ENCODE results near the gene TTYH2.

The TTYH2 gene

GRCh38 chr17:74227271-74228080, 14.1 kb downstream of the TTYH2 start:
- Mint-ChIP-seq H3K36me3 (ENCODE audit: low read depth) (peaks cover 15% of the 10 kb centered on the region), H3K9me3 (no peaks in the 10 kb centered on the region), H3K4me1 (ENCODE audit: low read depth) (no peaks in the 10 kb centered on the region), H3K27me3 (ENCODE audit: low read depth) (no peaks in the 10 kb centered on the region), H3K4me3 (no peak overlapping the region), H3K27ac (no peak overlapping the region)
- DNase-seq (ENCODE audit: low spot score) = no peak

GRCh38 chr17:74228306-74228978, 15.1 kb downstream of the TTYH2 start:
- Mint-ChIP-seq H3K27me3 (ENCODE audit: low read depth) (no peaks in the 10 kb centered on the region), H3K4me1 (ENCODE audit: low read depth) (no peaks in the 10 kb centered on the region), H3K36me3 (ENCODE audit: low read depth) (peaks cover 18% of the 10 kb centered on the region), H3K27ac (peak overlapping the region; percentile 2), H3K9me3 (no peaks in the 10 kb centered on the region), H3K4me3 (no peak overlapping the region)
- no peak for DNase-seq (ENCODE audit: low spot score)

GRCh38 chr17:74230896-74231295, 17.5 kb downstream of the TTYH2 start:
- Mint-ChIP-seq H3K36me3 (ENCODE audit: low read depth) (peaks cover 9% of the 10 kb centered on the region), H3K4me3 (no peak overlapping the region), H3K27me3 (ENCODE audit: low read depth) (no peaks in the 10 kb centered on the region), H3K4me1 (ENCODE audit: low read depth) (no peaks in the 10 kb centered on the region), H3K27ac (no peak overlapping the region), H3K9me3 (no peaks in the 10 kb centered on the region)
- no peak for DNase-seq (ENCODE audit: low spot score)

GRCh38 chr17:74231928-74232907, 18.8 kb downstream of the TTYH2 start:
- no peak overlapping the region for H3K27ac Mint-ChIP-seq
- H3K4me3 Mint-ChIP-seq = no peak overlapping the region
- H3K36me3 Mint-ChIP-seq (ENCODE audit: low read depth) = peaks cover 7% of the 10 kb centered on the region
- DNase-seq (ENCODE audit: low spot score) = no peak
- H3K9me3 Mint-ChIP-seq = no peaks in the 10 kb centered on the region
- H3K27me3 Mint-ChIP-seq (ENCODE audit: low read depth) = no peaks in the 10 kb centered on the region
- H3K4me1 Mint-ChIP-seq (ENCODE audit: low read depth) = no peaks in the 10 kb centered on the region

GRCh38 chr17:74233937-74234336, 20.6 kb downstream of the TTYH2 start:
- DNase-seq (ENCODE audit: low spot score) = no peak
- Mint-ChIP-seq H3K27me3 (ENCODE audit: low read depth) (no peaks in the 10 kb centered on the region), H3K36me3 (ENCODE audit: low read depth) (peaks cover 5% of the 10 kb centered on the region), H3K4me3 (no peak overlapping the region), H3K27ac (no peak overlapping the region), H3K9me3 (no peaks in the 10 kb centered on the region), H3K4me1 (ENCODE audit: low read depth) (no peaks in the 10 kb centered on the region)

- no peaks in the 10 kb centered on the region for H3K27me3 Mint-ChIP-seq (ENCODE audit: low read depth)
- no peaks in the 10 kb centered on the region for H3K4me1 Mint-ChIP-seq (ENCODE audit: low read depth)
- no peak overlapping the region for H3K4me3 Mint-ChIP-seq
- H3K27ac Mint-ChIP-seq = no peak overlapping the region
- H3K9me3 Mint-ChIP-seq = no peaks in the 10 kb centered on the region
- peaks cover 5% of the 10 kb centered on the region for H3K36me3 Mint-ChIP-seq (ENCODE audit: low read depth)
- no peak for DNase-seq (ENCODE audit: low spot score)
Observed at GRCh38 chr17:74234486-74234885, 21.1 kb downstream of the TTYH2 start.

GRCh38 chr17:74235040-74235581, 21.7 kb downstream of the TTYH2 start:
- H3K4me1 Mint-ChIP-seq (ENCODE audit: low read depth) = no peaks in the 10 kb centered on the region
- no peak overlapping the region for H3K27ac Mint-ChIP-seq
- DNase-seq (ENCODE audit: low spot score) = no peak
- H3K9me3 Mint-ChIP-seq = no peaks in the 10 kb centered on the region
- H3K36me3 Mint-ChIP-seq (ENCODE audit: low read depth) = peaks cover 5% of the 10 kb centered on the region
- H3K27me3 Mint-ChIP-seq (ENCODE audit: low read depth) = no peaks in the 10 kb centered on the region
- no peak overlapping the region for H3K4me3 Mint-ChIP-seq

- Mint-ChIP-seq H3K4me1 (ENCODE audit: low read depth) (no peaks in the 10 kb centered on the region), H3K27me3 (ENCODE audit: low read depth) (no peaks in the 10 kb centered on the region), H3K9me3 (no peaks in the 10 kb centered on the region), H3K4me3 (no peak overlapping the region), H3K27ac (no peak overlapping the region), H3K36me3 (ENCODE audit: low read depth) (peaks cover 4% of the 10 kb centered on the region)
- DNase-seq (ENCODE audit: low spot score) = no peak
Observed at GRCh38 chr17:74235911-74236371, 22.6 kb downstream of the TTYH2 start.

- H3K27ac Mint-ChIP-seq = no peak overlapping the region
- no peaks in the 10 kb centered on the region for H3K4me1 Mint-ChIP-seq (ENCODE audit: low read depth)
Observed at GRCh38 chr17:74237321-74237720, 23.9 kb downstream of the TTYH2 start.

GRCh38 chr17:74239172-74239571, 25.8 kb downstream of the TTYH2 start:
- no peak for DNase-seq (ENCODE audit: low spot score)
- Mint-ChIP-seq H3K9me3 (no peaks in the 10 kb centered on the region), H3K27ac (no peak overlapping the region), H3K36me3 (ENCODE audit: low read depth) (no peaks in the 10 kb centered on the region), H3K4me3 (no peak overlapping the region), H3K4me1 (ENCODE audit: low read depth) (no peaks in the 10 kb centered on the region), H3K27me3 (ENCODE audit: low read depth) (no peaks in the 10 kb centered on the region)

More at GRCh38 chr17:74237321-74237720, 23.9 kb downstream of the TTYH2 start:
- H3K4me3 Mint-ChIP-seq = no peak overlapping the region
- H3K9me3 Mint-ChIP-seq = no peaks in the 10 kb centered on the region
- H3K27me3 Mint-ChIP-seq (ENCODE audit: low read depth) = no peaks in the 10 kb centered on the region
- DNase-seq (ENCODE audit: low spot score) = no peak
- peaks cover 4% of the 10 kb centered on the region for H3K36me3 Mint-ChIP-seq (ENCODE audit: low read depth)

- Mint-ChIP-seq H3K4me3 (no peak overlapping the region), H3K27me3 (ENCODE audit: low read depth) (no peaks in the 10 kb centered on the region), H3K27ac (no peak overlapping the region), H3K36me3 (ENCODE audit: low read depth) (peaks cover 2% of the 10 kb centered on the region), H3K4me1 (ENCODE audit: low read depth) (no peaks in the 10 kb centered on the region), H3K9me3 (no peaks in the 10 kb centered on the region)
- DNase-seq (ENCODE audit: low spot score) = no peak
Observed at GRCh38 chr17:74240618-74241205, 27.3 kb downstream of the TTYH2 start.

GRCh38 chr17:74241431-74241830, 28.1 kb downstream of the TTYH2 start:
- no peak overlapping the region for H3K27ac Mint-ChIP-seq

GRCh38 chr17:74241847-74242246, 28.5 kb downstream of the TTYH2 start:
- H3K4me1 Mint-ChIP-seq (ENCODE audit: low read depth) = no peaks in the 10 kb centered on the region

More at GRCh38 chr17:74241431-74241830, 28.1 kb downstream of the TTYH2 start:
- peaks cover 2% of the 10 kb centered on the region for H3K36me3 Mint-ChIP-seq (ENCODE audit: low read depth)
- H3K4me3 Mint-ChIP-seq = no peak overlapping the region
- DNase-seq (ENCODE audit: low spot score) = no peak
- H3K27me3 Mint-ChIP-seq (ENCODE audit: low read depth) = no peaks in the 10 kb centered on the region
- no peaks in the 10 kb centered on the region for H3K4me1 Mint-ChIP-seq (ENCODE audit: low read depth)
- no peaks in the 10 kb centered on the region for H3K9me3 Mint-ChIP-seq

More at GRCh38 chr17:74241847-74242246, 28.5 kb downstream of the TTYH2 start:
- H3K36me3 Mint-ChIP-seq (ENCODE audit: low read depth) = peaks cover 6% of the 10 kb centered on the region
- no peak overlapping the region for H3K27ac Mint-ChIP-seq
- no peaks in the 10 kb centered on the region for H3K9me3 Mint-ChIP-seq
- DNase-seq (ENCODE audit: low spot score) = no peak
- H3K4me3 Mint-ChIP-seq = no peak overlapping the region
- no peaks in the 10 kb centered on the region for H3K27me3 Mint-ChIP-seq (ENCODE audit: low read depth)

Data from T-helper 2 cell treated with Interferon-gamma antibody and Interleukin-4, amounts not matched to agents 5 μg/mL and 100 μg/mL, for 36 hours (primary cell).